H1 (cell line): ENCODE measurements around the gene ARHGEF26.

Source experiments
- CREB1 ChIP-seq: IDR thresholded peaks from 2 replicates; pipeline ENCODE4 v1.6.1; 2012; ENCODE audit warnings: inconsistent platforms
- EP300 ChIP-seq, 2 experiments: IDR thresholded peaks; 1 replicate in 1 of 2; 2 replicates in 1 of 2; pipeline ENCODE4 v1.6.1; 2011 to 2012; ENCODE audit warnings: low read depth in 2 of 2, low read length in 2 of 2, mild to moderate bottlenecking in 2 of 2, borderline replicate concordance in 1 of 2, inconsistent platforms in 1 of 2, moderate library complexity in 1 of 2
- POLR2AphosphoS5 ChIP-seq: IDR thresholded peaks from 2 replicates; pipeline ENCODE4 v1.6.1; 2011; ENCODE audit warnings: low read depth, low read length
- RAD21 ChIP-seq, 2 experiments: IDR thresholded peaks in 1 of 2; conservative IDR thresholded peaks in 1 of 2; 2 replicates each; pipeline ENCODE4 v1.6.1; 2011; ENCODE audit warnings: low read depth in 2 of 2, low read length in 2 of 2, improper control_type of control experiment in 1 of 2, inconsistent platforms in 1 of 2, mild to moderate bottlenecking in 1 of 2, moderate library complexity in 1 of 2
- SP2 ChIP-seq: IDR thresholded peaks from 2 replicates; pipeline ENCODE4 v1.6.1; 2012; ENCODE audit warnings: mild to moderate bottlenecking, low read length, inconsistent platforms
- TAF1 ChIP-seq: IDR thresholded peaks from 2 replicates; pipeline ENCODE4 v1.6.1; 2011; ENCODE audit warnings: mild to moderate bottlenecking, low read depth, low read length
- TF ChIP-seq, protein P1 (sequence below), 3 experiments: IDR thresholded peaks; 1 replicate in 2 of 3; 2 replicates in 1 of 3; pipeline versions ENCODE4 v1.5.1 to v1.6.1; 2011; ENCODE audit warnings: low read length in 3 of 3, mild to moderate bottlenecking in 3 of 3, inconsistent platforms in 2 of 3, low read depth in 1 of 3, moderate library complexity in 1 of 3; ENCODE audit not compliant: insufficient read depth in 1 of 3; ENCODE audit errors: control extremely low read depth in 1 of 3
- TF ChIP-seq, protein P2 (sequence below): IDR thresholded peaks from 2 replicates; pipeline ENCODE4 v1.6.1; 2011; ENCODE audit warnings: low read length, improper control_type of control experiment

DNA sequence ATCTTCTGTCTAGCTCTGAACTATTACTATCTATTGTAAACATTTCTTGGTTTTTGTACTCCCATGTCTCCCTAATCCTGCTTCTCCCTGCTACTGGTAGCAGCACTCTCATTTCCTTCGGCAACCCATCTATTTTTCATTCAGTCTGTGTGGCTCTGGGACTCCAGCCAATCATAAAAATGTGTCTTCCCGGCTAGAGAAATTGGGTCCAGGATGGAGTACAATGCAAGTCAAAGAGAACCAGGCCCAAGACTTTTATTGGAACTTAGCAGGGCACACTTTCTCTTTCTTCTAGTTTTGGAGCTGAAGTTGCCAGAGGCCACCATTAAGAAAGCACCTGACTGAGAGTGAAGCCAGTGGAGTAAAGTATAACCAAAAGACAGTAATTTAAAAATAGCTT, 22.8 kb upstream of the ARHGEF26 start:
- no peak for TF ChIP-seq EP300 (IDR thresholded peaks at IDR 0.05; ENCODE audit: borderline replicate concordance in 1 of 2, low read depth in 2 of 2, low read length in 2 of 2)
- TF ChIP-seq, protein P1, sequence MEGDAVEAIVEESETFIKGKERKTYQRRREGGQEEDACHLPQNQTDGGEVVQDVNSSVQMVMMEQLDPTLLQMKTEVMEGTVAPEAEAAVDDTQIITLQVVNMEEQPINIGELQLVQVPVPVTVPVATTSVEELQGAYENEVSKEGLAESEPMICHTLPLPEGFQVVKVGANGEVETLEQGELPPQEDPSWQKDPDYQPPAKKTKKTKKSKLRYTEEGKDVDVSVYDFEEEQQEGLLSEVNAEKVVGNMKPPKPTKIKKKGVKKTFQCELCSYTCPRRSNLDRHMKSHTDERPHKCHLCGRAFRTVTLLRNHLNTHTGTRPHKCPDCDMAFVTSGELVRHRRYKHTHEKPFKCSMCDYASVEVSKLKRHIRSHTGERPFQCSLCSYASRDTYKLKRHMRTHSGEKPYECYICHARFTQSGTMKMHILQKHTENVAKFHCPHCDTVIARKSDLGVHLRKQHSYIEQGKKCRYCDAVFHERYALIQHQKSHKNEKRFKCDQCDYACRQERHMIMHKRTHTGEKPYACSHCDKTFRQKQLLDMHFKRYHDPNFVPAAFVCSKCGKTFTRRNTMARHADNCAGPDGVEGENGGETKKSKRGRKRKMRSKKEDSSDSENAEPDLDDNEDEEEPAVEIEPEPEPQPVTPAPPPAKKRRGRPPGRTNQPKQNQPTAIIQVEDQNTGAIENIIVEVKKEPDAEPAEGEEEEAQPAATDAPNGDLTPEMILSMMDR (IDR thresholded peaks at IDR 0.05; ENCODE audit: control extremely low read depth in 1 of 3, insufficient read depth in 1 of 3, low read depth in 1 of 3, low read length in 3 of 3): no peak
- no peak for TF ChIP-seq TAF1
- TF ChIP-seq POLR2AphosphoS5: no peak
- no peak for TF ChIP-seq CREB1
- no peak for TF ChIP-seq RAD21 (IDR thresholded peaks at IDR 0.05 in 1 of 2, conservative IDR thresholded peaks at IDR 0.05 in 1 of 2; ENCODE audit: low read depth in 2 of 2, low read length in 2 of 2)
- no peak for TF ChIP-seq SP2
- TF ChIP-seq, protein P2, sequence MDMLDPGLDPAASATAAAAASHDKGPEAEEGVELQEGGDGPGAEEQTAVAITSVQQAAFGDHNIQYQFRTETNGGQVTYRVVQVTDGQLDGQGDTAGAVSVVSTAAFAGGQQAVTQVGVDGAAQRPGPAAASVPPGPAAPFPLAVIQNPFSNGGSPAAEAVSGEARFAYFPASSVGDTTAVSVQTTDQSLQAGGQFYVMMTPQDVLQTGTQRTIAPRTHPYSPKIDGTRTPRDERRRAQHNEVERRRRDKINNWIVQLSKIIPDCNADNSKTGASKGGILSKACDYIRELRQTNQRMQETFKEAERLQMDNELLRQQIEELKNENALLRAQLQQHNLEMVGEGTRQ: no peak
